GM18526 (cell line): ENCODE data around the gene ADGRB3.

Source experiments
- POLR2A ChIP-seq: IDR thresholded peaks from 3 replicates; pipeline ENCODE4 v1.6.1; 2011; ENCODE audit not compliant: insufficient read length; ENCODE audit errors: extremely low read depth

Gene ADGRB3

GRCh38 chr6:68993911-68994310 lies 358.8 kb downstream of the ADGRB3 start:
- TF ChIP-seq POLR2A, result no peak

GRCh38 chr6:68994521-68994920 lies 359.4 kb downstream of the ADGRB3 start:
- no peak for TF ChIP-seq POLR2A

GRCh38 chr6:69005199-69005598 lies 370.1 kb downstream of the ADGRB3 start:
- no peak for TF ChIP-seq POLR2A

- no peak for TF ChIP-seq POLR2A
These were observed 372.7 kb downstream of the ADGRB3 start for GRCh38 chr6:69007781-69008180.

- TF ChIP-seq POLR2A, result no peak
These were observed 377.1 kb downstream of the ADGRB3 start for GRCh38 chr6:69012211-69012610.

- TF ChIP-seq POLR2A, result no peak
These were observed 377.8 kb downstream of the ADGRB3 start for GRCh38 chr6:69012876-69013275.

GRCh38 chr6:69018906-69019305 lies 383.8 kb downstream of the ADGRB3 start:
- no peak for TF ChIP-seq POLR2A

- TF ChIP-seq POLR2A, result no peak
These were observed 384.8 kb downstream of the ADGRB3 start for GRCh38 chr6:69019832-69020231.

GRCh38 chr6:69022993-69023392 lies 387.9 kb downstream of the ADGRB3 start:
- TF ChIP-seq POLR2A, result no peak

GRCh38 chr6:69026243-69026642 lies 391.2 kb downstream of the ADGRB3 start:
- no peak for TF ChIP-seq POLR2A

GRCh38 chr6:69026715-69027114 lies 391.6 kb downstream of the ADGRB3 start:
- no peak for TF ChIP-seq POLR2A

- no peak for TF ChIP-seq POLR2A
These were observed 392.8 kb downstream of the ADGRB3 start for GRCh38 chr6:69027861-69028260.

GRCh38 chr6:69038841-69039240 lies 403.8 kb downstream of the ADGRB3 start:
- no peak for TF ChIP-seq POLR2A

GRCh38 chr6:69042297-69042696 lies 407.2 kb downstream of the ADGRB3 start:
- no peak for TF ChIP-seq POLR2A

GRCh38 chr6:69044534-69044933 lies 409.5 kb downstream of the ADGRB3 start:
- TF ChIP-seq POLR2A, result no peak

GRCh38 chr6:69059413-69059812 lies 424.3 kb downstream of the ADGRB3 start:
- TF ChIP-seq POLR2A, result no peak

GRCh38 chr6:69061066-69061465 lies 426.0 kb downstream of the ADGRB3 start:
- no peak for TF ChIP-seq POLR2A

- TF ChIP-seq POLR2A, result no peak
These were observed 428.3 kb downstream of the ADGRB3 start for GRCh38 chr6:69063401-69063800.

- no peak for TF ChIP-seq POLR2A
These were observed 429.1 kb downstream of the ADGRB3 start for GRCh38 chr6:69064226-69064625.

GRCh38 chr6:69069881-69070280 lies 434.8 kb downstream of the ADGRB3 start:
- TF ChIP-seq POLR2A, result no peak
